Measurements from ENCODE around the gene LIMS1. TPM values are rescaled to one million over a fixed set of nuclear protein-coding genes. Genes with fewer than 3 reads are reported as not detected.

The LIMS1 gene
- total and polyA plus RNA-seq, 2 experiments from 2014 or later, result 28.6 to 36.9 TPM

GRCh38 chr2:108640731-108641130 is 106.5 kb downstream of the LIMS1 start:
- DNase-seq (ENCODE audit: low spot score) (no peak), ATAC-seq (no peak)
- no peaks in the 10 kb centered on the region; the same call in 1 of the 2 replicates for H4K20me1 ChIP-seq (replicated peaks; ENCODE audit: insufficient read depth)
- peaks cover 26% of the 10 kb centered on the region for H3K4me1 ChIP-seq (ENCODE audit: insufficient read depth)
- H3K4me3 ChIP-seq, result no peak overlapping the region
- no peaks in the 10 kb centered on the region for H3K27me3 ChIP-seq (ENCODE audit: insufficient read depth)
- peaks cover 20% of the 10 kb centered on the region; the same call in 1 of the 2 replicates for H3K79me2 ChIP-seq (replicated peaks; ENCODE audit: insufficient read depth)
- H3K27ac ChIP-seq (ENCODE audit: low read depth), result no peak overlapping the region
- H3K4me2 ChIP-seq, result no peak overlapping the region
- no peaks in the 10 kb centered on the region for H3K36me3 ChIP-seq (ENCODE audit: insufficient read depth)
- Mint-ChIP-seq H3K27ac (no peak overlapping the region), H3K36me3 (ENCODE audit: low read depth) (peaks cover 14% of the 10 kb centered on the region), H3K9me3 (peaks cover 8% of the 10 kb centered on the region), H3K4me1 (peaks cover 24% of the 10 kb centered on the region), H3K27me3 (ENCODE audit: insufficient read depth, low read depth, poor library complexity) (peaks cover 3% of the 10 kb centered on the region), H3K4me3 (no peak overlapping the region)
- TF ChIP-seq ZNF331 (CRISPR knock-in tag; IDR thresholded peaks at IDR 0.05; ENCODE audit: low read depth) (no peak), CREB1 (CRISPR knock-in tag; IDR thresholded peaks at IDR 0.05; ENCODE audit: low read depth) (no peak), EZH2 (IDR thresholded peaks at IDR 0.05; ENCODE audit: low read depth, unreplicated experiment) (no peak), POLR2AphosphoS5 (IDR thresholded peaks at IDR 0.05; ENCODE audit: low read depth) (no peak), ETS1 (IDR thresholded peaks at IDR 0.05) (no peak), CTCF (conservative IDR thresholded peaks at IDR 0.05; ENCODE audit: low read depth in 2 of 2) (no peak), ZNF114 (CRISPR knock-in tag; IDR thresholded peaks at IDR 0.05) (no peak), EZH2phosphoT487 (IDR thresholded peaks at IDR 0.05; ENCODE audit: unreplicated experiment) (no peak), NANOG (IDR thresholded peaks at IDR 0.05; ENCODE audit: borderline replicate concordance) (no peak), REST (IDR thresholded peaks at IDR 0.05; ENCODE audit: unreplicated experiment) (no peak), ZNF462 (CRISPR knock-in tag; IDR thresholded peaks at IDR 0.05) (no peak)
- no peak overlapping the region for H2AFZ ChIP-seq
- no peaks in the 10 kb centered on the region for H3F3A ChIP-seq (replicated peaks; ENCODE audit: low read depth)
- H3K9me2 ChIP-seq (ENCODE audit: insufficient read depth), result no peaks in the 10 kb centered on the region

Measured in GM23338 (cell line).